Prostate gland (tissue), 2 donors: ENCODE data around the gene ARID5A. TPM values are rescaled to one million over a fixed set of nuclear protein-coding genes. Genes with fewer than 3 reads are reported as not detected.
"Not testable (repeated sequence)": the region's sequence is repeated elsewhere in the genome, so short reads cannot be mapped to it uniquely, and the experiment has no call there.

ENCODE experiments used
- DNase-seq: peaks from one replicate; pipeline ENCODE4 v3.0.0-alpha.2; 2019; ENCODE audit warnings: low spot score
- H3K27ac ChIP-seq, 2 donors: fragments of 200-600 bp; sonication (generic); 2 replicates each; pipeline ENCODE4 v1.5.1; 2017 to 2019
- H3K27me3 ChIP-seq: fragments of 200-600 bp; sonication (generic); replicated peaks from 2 replicates; pipeline ENCODE4 v1.5.1; 2019; ENCODE audit not compliant: insufficient read depth
- H3K36me3 ChIP-seq, 2 donors: fragments of 200-600 bp; sonication (generic); 1 replicate in 1 of 2; 2 replicates in 1 of 2; pipeline versions ENCODE4 v1.5.1 to v1.8.1; 2017 to 2019
- H3K4me1 ChIP-seq: fragments of 200-600 bp; sonication (generic); replicated peaks from 2 replicates; pipeline ENCODE4 v1.5.1; 2019
- H3K4me3 ChIP-seq, 2 donors: fragments of 200-600 bp; sonication (generic); 2 replicates each; pipeline ENCODE4 v1.5.1; 2017 to 2019
- H3K9me3 ChIP-seq: fragments of 200-600 bp; sonication (generic); 2 replicates; pipeline ENCODE4 v1.5.1; 2017
- CTCF ChIP-seq, 4 experiments: fragments of 200-600 bp in 2 of 4; fragments of 450-650 bp in 2 of 4; sonication (generic) in 2 of 4; IDR thresholded peaks; 1 replicate in 3 of 4; 2 replicates in 1 of 4; pipeline ENCODE4 v1.5.1; 2016 to 2019; ENCODE audit warnings: antibody characterized with exemption in 4 of 4, mild to moderate bottlenecking in 2 of 4, moderate library complexity in 2 of 4
- POLR2A ChIP-seq: fragments of 450-650 bp; IDR thresholded peaks from one replicate; pipeline ENCODE4 v1.6.1; 2016; ENCODE audit warnings: antibody characterized with exemption, mild to moderate bottlenecking
- POLR2AphosphoS5 ChIP-seq: sonication (generic); formaldehyde crosslinking; IDR thresholded peaks from one replicate; pipeline ENCODE4 v1.6.1; 2017; ENCODE audit warnings: antibody characterized with exemption
- WGBS: methylation state at CpG from one replicate; pipeline ENCODE4 v1.1.5; 2018; 5-methylcytosine and 5-hydroxymethylcytosine counted together
- intact Hi-C: fragments of 100-400 bp; cut with DNase I; formaldehyde crosslinking; loops from one replicate; pipeline ENCODE4 v1.14.2; 2022
- total RNA-seq, 2 donors: library from RNA; depleted of rRNA; stranded (reverse); fragments of >200 nt; gene quantifications; one replicate each; pipeline ENCODE4 v1.1.0, GENCODE V29; 2016

Gene ARID5A
- total RNA-seq, 2 donors from 2014 or later, result 23.0 to 54.6 TPM

- intact Hi-C loops, result loop anchor here (5.0 kb wide), 2 partner anchors 45 to 210 kb away; partner anchors contain the start of genes CNNM4 and NEURL3
- H3K4me3 ChIP-seq, result no peak overlapping the region
- TF ChIP-seq POLR2A (no peak), CTCF (IDR thresholded peaks at IDR 0.05) (no peak), POLR2AphosphoS5 (no peak)
- no peaks in the 10 kb centered on the region for H3K36me3 ChIP-seq
- H3K27ac ChIP-seq, result no peak overlapping the region
- H3K27me3 ChIP-seq, result no peaks in the 10 kb centered on the region
- H3K9me3 ChIP-seq, result no peaks in the 10 kb centered on the region
- no peak for DNase-seq
- H3K4me1 ChIP-seq, result no peaks in the 10 kb centered on the region
- WGBS, result 78% methylated on average over 17 of the region's 18 CpGs
These were observed 16.0 kb downstream of the ARID5A start for GRCh38 chr2:96552315-96553175.

GRCh38 chr2:96553176-96553956 lies 16.8 kb downstream of the ARID5A start:
- intact Hi-C loops, result loop anchor here (5.0 kb wide), 2 partner anchors 46 to 209 kb away; partner anchors contain the start of genes CNNM4 and NEURL3
- Histone ChIP-seq H3K9me3 (no peaks in the 10 kb centered on the region), H3K36me3 (no peaks in the 10 kb centered on the region), H3K4me3 (no peak overlapping the region), H3K4me1 (no peaks in the 10 kb centered on the region), H3K27me3 (no peaks in the 10 kb centered on the region), H3K27ac (no peak overlapping the region)
- TF ChIP-seq CTCF (IDR thresholded peaks at IDR 0.05) (no peak), POLR2AphosphoS5 (no peak), POLR2A (no peak)
- no peak for DNase-seq
- 81% methylated on average over 16 of the region's 16 CpGs for whole genome bisulfite sequencing

- not testable (repeated sequence) for H3K4me1 ChIP-seq, H3K36me3 ChIP-seq, H3K27me3 ChIP-seq, H3K4me3 ChIP-seq, H3K27ac ChIP-seq, DNase-seq, H3K9me3 ChIP-seq
- WGBS, result 38% methylated on average over 9 of the region's 9 CpGs
- intact Hi-C loops, result loop anchor here (5.0 kb wide), 2 partner anchors 47 to 208 kb away; partner anchors contain the start of genes CNNM4 and NEURL3
These were observed 17.4 kb downstream of the ARID5A start for GRCh38 chr2:96553957-96554292.

GRCh38 chr2:96554293-96555145 lies 18.0 kb downstream of the ARID5A start:
- no peaks in the 10 kb centered on the region for H3K27me3 ChIP-seq
- DNase-seq, result peak; percentile 57
- intact Hi-C loops, result loop anchor here (5.0 kb wide), 2 partner anchors 47 to 208 kb away; partner anchors contain the start of genes CNNM4 and NEURL3
- H3K4me3 ChIP-seq, result no peak overlapping the region
- no peak overlapping the region for H3K27ac ChIP-seq
- no peaks in the 10 kb centered on the region for H3K9me3 ChIP-seq
- no peaks in the 10 kb centered on the region for H3K4me1 ChIP-seq
- no peaks in the 10 kb centered on the region for H3K36me3 ChIP-seq
- WGBS, result 25% methylated on average over 33 of the region's 35 CpGs
- TF ChIP-seq POLR2A (no peak), POLR2AphosphoS5 (peak; percentile 60), CTCF (IDR thresholded peaks at IDR 0.05) (peak; percentile 87 to 95 (median 89))
